ENCODE data around the gene IQSEC2. TPM values are rescaled to one million over a fixed set of nuclear protein-coding genes. Genes with fewer than 3 reads are reported as not detected.

IQSEC2 gene
- total and polyA plus RNA-seq, 2 of the 8 experiments (the other 6 are each of a cell fraction or from before 2014, with no cell fraction given), result 6.1 to 54.9 TPM

GRCh38 chrX:53235566-53235965, 45.8 kb downstream of the IQSEC2 start:
- Histone ChIP-seq H3K56ac (replicated peaks; ENCODE audit: insufficient read length, low read depth, low read length) (no peak overlapping the region), H3K23ac (ENCODE audit: insufficient read length) (no peak overlapping the region), H3K4ac (replicated peaks; ENCODE audit: insufficient read length, low read depth, low read length) (no peak overlapping the region), H3K18ac (ENCODE audit: extremely low read depth, low read length) (no peak overlapping the region), H3K36me3 (ENCODE audit: control insufficient read depth in 2 of 4, insufficient read depth in 4 of 4, low read length in 3 of 4) (no peaks in the 10 kb centered on the region; a peak in 1 of 8 replicates), H2AFZ (ENCODE audit: low read length) (no peak overlapping the region), H3K79me1 (ENCODE audit: low read depth, low read length) (no peaks in the 10 kb centered on the region), H2BK20ac (ENCODE audit: low read length) (no peak overlapping the region), H3K4me1 (replicated peaks in 1 of 4; ENCODE audit: control insufficient read depth in 3 of 4, insufficient read depth in 4 of 4, low read length in 3 of 4) (no peaks in the 10 kb centered on the region), H2AK5ac (ENCODE audit: low read depth, low read length) (no peak overlapping the region), H4K8ac (ENCODE audit: extremely low read depth, insufficient read depth, low read length) (no peak overlapping the region), H3K79me2 (ENCODE audit: control insufficient read depth in 1 of 2, insufficient read depth in 2 of 2, low read length in 2 of 2) (no peaks in the 10 kb centered on the region), H4K20me1 (replicated peaks in 1 of 2; ENCODE audit: control insufficient read depth in 1 of 2, insufficient read depth in 2 of 2, low read length in 2 of 2) (no peaks in the 10 kb centered on the region), H3K4me3 (ENCODE audit: extremely low read depth in 1 of 4, insufficient read depth in 2 of 4, low read depth in 3 of 4, low read length in 4 of 4) (no peak overlapping the region), H2BK15ac (ENCODE audit: low read length) (no peak overlapping the region), H3K9me3 (ENCODE audit: insufficient read depth in 2 of 2, low read depth in 1 of 2, low read length in 1 of 2) (no peaks in the 10 kb centered on the region), H4K5ac (ENCODE audit: insufficient read length, low read depth, low read length) (no peak overlapping the region), H4K91ac (replicated peaks; ENCODE audit: insufficient read length, low read length) (no peak overlapping the region), H3K27ac (ENCODE audit: low read depth, low read length) (no peak overlapping the region), H3K4me2 (ENCODE audit: insufficient read depth in 1 of 2, low read depth in 2 of 2, low read length in 2 of 2) (no peak overlapping the region), H3K9ac (replicated peaks in 1 of 4; ENCODE audit: extremely low read depth in 1 of 4, low read depth in 3 of 4, low read length in 3 of 4) (no peak overlapping the region), H2BK120ac (replicated peaks; ENCODE audit: low read depth, low read length) (no peak overlapping the region), H2BK12ac (ENCODE audit: low read depth, low read length) (no peak overlapping the region), H2BK5ac (ENCODE audit: low read depth, low read length) (no peak overlapping the region), H3K27me3 (replicated peaks in 1 of 4; ENCODE audit: control insufficient read depth in 3 of 4, extremely low read depth in 1 of 4, insufficient read depth in 3 of 4, low read length in 3 of 4) (no peaks in the 10 kb centered on the region), H3K23me2 (ENCODE audit: low read depth, low read length) (no peaks in the 10 kb centered on the region), H3K14ac (ENCODE audit: insufficient read length) (no peak overlapping the region)
- ChIA-PET POLR2A (ENCODE audit: partially characterized antibody) (no interaction called here), CTCF (ENCODE audit: partially characterized antibody) (no interaction called here)
- no peak for TF ChIP-seq SAP30 (IDR thresholded peaks at IDR 0.05; ENCODE audit: insufficient read depth, insufficient replicate concordance, low read length)
- 88% methylated on average over 2 of the region's 12 CpGs; no CpG with 5 or more reads in 1 of the 2 experiments for whole genome bisulfite sequencing, 2 experiments (ENCODE audit: extremely low coverage in 1 of 2, insufficient coverage in 1 of 2, insufficient read length in 1 of 2, insufficient replicate concordance in 2 of 2, low coverage in 1 of 2, low lambda C conversion rate in 2 of 2, missing lambda C conversion rate in 1 of 2)
- DNase-seq (ENCODE audit: low read depth in 1 of 2, low spot score in 2 of 2) (no peak), FAIRE-seq (no peak)

Data from H1 (cell line).